HepG2 (cell line): ENCODE results near the gene HHIPL1. TPM values are rescaled to one million over a fixed set of nuclear protein-coding genes. Genes with fewer than 3 reads are reported as not detected.

ENCODE experiments used
- ATAC-seq: fragments of 200-7000 bp; cut with Tn5 transposase; 3 replicates; pipeline ENCODE4 v1.9.1; 2020; ENCODE audit warnings: mild to moderate bottlenecking, moderate library complexity
- BruUV-seq: library from RNA; stranded (reverse); fragments of 400-500 nt; replicated peaks from 2 replicates; lab custom pipeline; 2021; lab: Mats Ljungman, UMichigan
- CTCF ChIA-PET: fragments of 300-600 bp; formaldehyde crosslinking; extraction: SDS; loops from one replicate; lab custom pipeline; 2021; ENCODE audit warnings: low total read pairs, inconsistent platforms, low intra/inter-chr PET ratio; lab: Yijun Ruan, JAX
- POLR2A ChIA-PET: fragments of 350-600 bp; sonication (Branson Sonifier 250); formaldehyde crosslinking; loops from one replicate; lab custom pipeline; 2020; ENCODE audit warnings: antibody characterized with exemption, inconsistent platforms; lab: Yijun Ruan, JAX
- DNase-seq: peaks from one replicate; pipeline ENCODE4 v3.0.0-alpha.2; 2015; ENCODE audit warnings: low spot score
- FAIRE-seq: peaks from 3 replicates; lab custom pipeline; 2011; peaks lifted over from hg19 to GRCh38; lab: Jason Lieb, UNC
- H2AFZ ChIP-seq: one replicate; pipeline ENCODE4 v1.6.1; 2011; ENCODE audit warnings: low read length, inconsistent platforms
- H3K27ac ChIP-seq: fragments of 300-600 bp; 3 replicates; pipeline ENCODE4 v1.8.0; 2011; ENCODE audit warnings: mixed run types, mild to moderate bottlenecking, mixed read lengths, low read length, inconsistent platforms; ENCODE audit not compliant: insufficient read depth; ENCODE audit errors: extremely low read length
- H3K27me3 ChIP-seq, 2 experiments: fragments of 200-600 bp in 1 of 2; 2 replicates in 1 of 2; 3 replicates in 1 of 2; pipeline versions ENCODE4 v1.6.0 to v1.8.0; 2011; ENCODE audit warnings: low read length in 2 of 2, mild to moderate bottlenecking in 2 of 2, moderate library complexity in 2 of 2, inconsistent platforms in 1 of 2; ENCODE audit not compliant: insufficient read depth in 2 of 2, control insufficient read depth in 1 of 2
- H3K36me3 ChIP-seq, 2 experiments: fragments of 200-600 bp in 1 of 2; replicated peaks in 1 of 2; 2 replicates in 1 of 2; 3 replicates in 1 of 2; pipeline versions ENCODE4 v1.5.1 to v1.8.0; 2011; ENCODE audit warnings: low read length in 2 of 2, inconsistent platforms in 1 of 2; ENCODE audit not compliant: insufficient read depth in 2 of 2, control insufficient read depth in 1 of 2
- H3K4me1 ChIP-seq: 2 replicates; pipeline ENCODE4 v1.5.1; 2012; ENCODE audit warnings: low read length, inconsistent platforms; ENCODE audit not compliant: insufficient read depth
- H3K4me2 ChIP-seq: 2 replicates; pipeline ENCODE4 v1.6.0; 2011; ENCODE audit warnings: low read depth, low read length, inconsistent platforms
- H3K4me3 ChIP-seq, 3 experiments: fragments of 200-600 bp in 1 of 3; sonication (generic), shearing (Covaris generic) in 1 of 3; replicated peaks in 1 of 3; 2 replicates each; pipeline ENCODE4 v1.5.1; 2011 to 2016; ENCODE audit warnings: low read length in 3 of 3, inconsistent platforms in 2 of 3, low read depth in 2 of 3, mild to moderate bottlenecking in 2 of 3, control low read depth in 1 of 3, mixed read lengths in 1 of 3; ENCODE audit not compliant: insufficient read depth in 1 of 3
- H3K79me2 ChIP-seq: one replicate; pipeline ENCODE4 v1.6.1; 2011; ENCODE audit warnings: low read length, inconsistent platforms; ENCODE audit not compliant: insufficient read depth
- H3K9ac ChIP-seq: 2 replicates; pipeline ENCODE4 v1.6.0; 2011; ENCODE audit warnings: mild to moderate bottlenecking, low read depth, low read length, inconsistent platforms; ENCODE audit not compliant: insufficient read depth
- H3K9me3 ChIP-seq: 2 replicates; pipeline ENCODE4 v1.5.1; 2012; ENCODE audit warnings: mild to moderate bottlenecking, low read length
- H4K20me1 ChIP-seq: 2 replicates; pipeline ENCODE4 v1.6.0; 2011; ENCODE audit warnings: inconsistent platforms, mild to moderate bottlenecking, low read length, moderate library complexity; ENCODE audit not compliant: insufficient read depth
- DMAP1 ChIP-seq: IDR thresholded peaks from 2 replicates; pipeline ENCODE4 v1.6.1; 2016
- KDM1A ChIP-seq: IDR thresholded peaks from 2 replicates; pipeline ENCODE4 v1.6.1; 2016; ENCODE audit warnings: missing compliant biosample characterization
- KLF6 ChIP-seq: IDR thresholded peaks from 2 replicates; pipeline ENCODE4 v1.8.0; 2016; ENCODE audit warnings: missing biosample characterization, missing genetic modification reagents
- KMT2A ChIP-seq: sonication (generic); formaldehyde crosslinking; IDR thresholded peaks from 2 replicates; pipeline ENCODE4 v1.4.0; 2020; ENCODE audit warnings: missing genetic modification reagents
- NFYC ChIP-seq: IDR thresholded peaks from 2 replicates; pipeline ENCODE4 v1.6.1; 2016; ENCODE audit warnings: missing genetic modification reagents, missing compliant biosample characterization
- PHF21A ChIP-seq: sonication (generic); formaldehyde crosslinking; IDR thresholded peaks from 2 replicates; pipeline ENCODE4 v1.5.0; 2020; ENCODE audit warnings: mild to moderate bottlenecking, missing genetic modification reagents
- SOX13 ChIP-seq, 3 experiments: fragments of 450-650 bp in 1 of 3; sonication (generic) in 1 of 3; formaldehyde crosslinking in 1 of 3; IDR thresholded peaks in 2 of 3; conservative IDR thresholded peaks in 1 of 3; 2 replicates each; pipeline versions ENCODE4 v1.5.0 to v1.6.1; 2016 to 2020; ENCODE audit warnings: antibody characterized with exemption in 1 of 3, mild to moderate bottlenecking in 1 of 3, missing compliant biosample characterization in 1 of 3, missing genetic modification reagents in 1 of 3, moderate library complexity in 1 of 3
- TOE1 ChIP-seq: sonication (generic); formaldehyde crosslinking; IDR thresholded peaks from 2 replicates; pipeline ENCODE4 v1.4.0; 2020; ENCODE audit warnings: mild to moderate bottlenecking, missing genetic modification reagents
- ZFP41 ChIP-seq: sonication (generic); formaldehyde crosslinking; IDR thresholded peaks from 2 replicates; pipeline ENCODE4 v1.4.0; 2020; ENCODE audit warnings: mild to moderate bottlenecking, missing genetic modification reagents, borderline replicate concordance
- ZNF546 ChIP-seq: sonication (generic); formaldehyde crosslinking; conservative IDR thresholded peaks from 2 replicates; pipeline ENCODE4 v1.8.1; 2023; ENCODE audit warnings: mild to moderate bottlenecking, missing genetic modification reagents
- ZNF644 ChIP-seq: IDR thresholded peaks from 2 replicates; pipeline ENCODE4 v1.6.1; 2016; ENCODE audit warnings: low read depth
- ZNF713 ChIP-seq: sonication (generic); formaldehyde crosslinking; IDR thresholded peaks from 2 replicates; pipeline ENCODE4 v1.4.0; 2020; ENCODE audit warnings: mild to moderate bottlenecking, missing genetic modification reagents
- WGBS: methylation state at CpG from one replicate; pipeline ENCODE4 v1.1.6; 2017; ENCODE audit warnings: low lambda C conversion rate; 5-methylcytosine and 5-hydroxymethylcytosine counted together
- in situ Hi-C: cut with HindIII; loops from 2 replicates; pipeline ENCODE4 v1.10.0; 2017; ENCODE audit warnings: low pct_unique_long_range_greater_than_20kb; ENCODE audit not compliant: extremely low pct_ligation_motif_present
- intact Hi-C: fragments of 100-400 bp; cut with micrococcal nuclease; formaldehyde crosslinking; loops from one replicate; pipeline ENCODE4 v1.10.0; 2022; ENCODE audit not compliant: unreplicated experiment
- polyA plus RNA-seq, 8 experiments: library from polyadenylated mRNA; depleted of rRNA in 3 of 8; stranded (reverse) in 7 of 8; unstranded in 1 of 8; fragments of >200 nt; fragmentation: Illumina TruSeq in 4 of 8; extraction: Trizol in 4 of 8; gene quantifications; 2 replicates each; pipeline versions ENCODE4 v1.2.1 to v1.2.3, GENCODE V29; 2011 to 2016; ENCODE audit warnings: low read depth in 4 of 8, missing spikeins in 1 of 8, mixed read lengths in 1 of 8; ENCODE audit not compliant: insufficient read depth in 1 of 8
- total RNA-seq, 5 experiments: library from RNA; depleted of rRNA; stranded (reverse); fragments of >200 nt; fragmentation: Illumina TruSeq; extraction: Trizol; gene quantifications; 2 replicates each; pipeline ENCODE4 v1.2.3, GENCODE V29; 2016; ENCODE audit warnings: low read depth in 1 of 5
- TF ChIP-seq, protein P1 (sequence below): sonication (generic); formaldehyde crosslinking; IDR thresholded peaks from 2 replicates; pipeline ENCODE4 v1.5.1; 2020; ENCODE audit warnings: mild to moderate bottlenecking, missing genetic modification reagents, borderline replicate concordance
- TF ChIP-seq, protein P2 (sequence below): sonication (generic); formaldehyde crosslinking; IDR thresholded peaks from 2 replicates; pipeline ENCODE4 v1.5.0; 2020; ENCODE audit warnings: missing genetic modification reagents
- TF ChIP-seq, protein P3 (sequence below): sonication (generic); formaldehyde crosslinking; IDR thresholded peaks from 2 replicates; pipeline ENCODE4 v1.5.0; 2020; ENCODE audit warnings: missing genetic modification reagents, mild to moderate bottlenecking, borderline replicate concordance

HHIPL1 gene
- total and polyA plus RNA-seq, 2 of the 13 experiments (the other 11 are each of a cell fraction or from before 2014, with no cell fraction given) = not detected

DNA sequence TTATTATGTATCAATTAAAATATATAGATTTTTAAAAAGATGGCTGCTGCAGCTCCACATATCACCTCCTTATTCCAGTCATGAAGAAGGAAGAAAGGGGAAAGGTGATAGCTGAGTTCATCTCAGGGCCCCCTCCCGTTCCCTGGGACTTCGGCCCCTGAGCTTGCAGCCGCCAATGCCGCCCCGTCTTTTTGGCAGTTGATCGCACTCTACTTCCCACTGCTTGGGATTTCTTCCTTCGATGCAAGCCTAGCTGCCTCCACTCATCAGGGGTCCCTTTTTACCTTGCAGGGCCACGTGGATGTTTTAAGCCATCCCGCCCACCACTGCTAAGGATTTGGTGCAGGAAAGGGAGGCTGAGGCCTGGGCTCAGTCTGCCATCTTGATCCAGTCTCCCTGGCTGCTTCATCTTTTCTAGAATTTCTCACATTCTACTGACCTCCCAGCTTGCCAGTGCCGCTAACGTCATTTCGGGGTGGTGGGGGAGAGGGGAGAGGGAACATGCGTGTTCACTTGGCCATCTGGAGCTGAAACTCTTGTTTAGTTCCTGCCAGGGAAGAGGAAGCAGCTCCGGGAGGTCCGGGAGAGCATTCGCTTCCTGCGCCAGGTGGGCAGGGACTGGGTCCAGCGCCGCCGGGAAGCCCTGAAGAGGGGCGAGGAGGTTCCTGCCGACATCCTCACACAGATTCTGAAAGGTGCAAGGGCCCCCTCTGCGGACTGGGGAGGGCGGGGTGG is 70.5 kb downstream of the HHIPL1 start (continued):
- TF ChIP-seq, protein P1, sequence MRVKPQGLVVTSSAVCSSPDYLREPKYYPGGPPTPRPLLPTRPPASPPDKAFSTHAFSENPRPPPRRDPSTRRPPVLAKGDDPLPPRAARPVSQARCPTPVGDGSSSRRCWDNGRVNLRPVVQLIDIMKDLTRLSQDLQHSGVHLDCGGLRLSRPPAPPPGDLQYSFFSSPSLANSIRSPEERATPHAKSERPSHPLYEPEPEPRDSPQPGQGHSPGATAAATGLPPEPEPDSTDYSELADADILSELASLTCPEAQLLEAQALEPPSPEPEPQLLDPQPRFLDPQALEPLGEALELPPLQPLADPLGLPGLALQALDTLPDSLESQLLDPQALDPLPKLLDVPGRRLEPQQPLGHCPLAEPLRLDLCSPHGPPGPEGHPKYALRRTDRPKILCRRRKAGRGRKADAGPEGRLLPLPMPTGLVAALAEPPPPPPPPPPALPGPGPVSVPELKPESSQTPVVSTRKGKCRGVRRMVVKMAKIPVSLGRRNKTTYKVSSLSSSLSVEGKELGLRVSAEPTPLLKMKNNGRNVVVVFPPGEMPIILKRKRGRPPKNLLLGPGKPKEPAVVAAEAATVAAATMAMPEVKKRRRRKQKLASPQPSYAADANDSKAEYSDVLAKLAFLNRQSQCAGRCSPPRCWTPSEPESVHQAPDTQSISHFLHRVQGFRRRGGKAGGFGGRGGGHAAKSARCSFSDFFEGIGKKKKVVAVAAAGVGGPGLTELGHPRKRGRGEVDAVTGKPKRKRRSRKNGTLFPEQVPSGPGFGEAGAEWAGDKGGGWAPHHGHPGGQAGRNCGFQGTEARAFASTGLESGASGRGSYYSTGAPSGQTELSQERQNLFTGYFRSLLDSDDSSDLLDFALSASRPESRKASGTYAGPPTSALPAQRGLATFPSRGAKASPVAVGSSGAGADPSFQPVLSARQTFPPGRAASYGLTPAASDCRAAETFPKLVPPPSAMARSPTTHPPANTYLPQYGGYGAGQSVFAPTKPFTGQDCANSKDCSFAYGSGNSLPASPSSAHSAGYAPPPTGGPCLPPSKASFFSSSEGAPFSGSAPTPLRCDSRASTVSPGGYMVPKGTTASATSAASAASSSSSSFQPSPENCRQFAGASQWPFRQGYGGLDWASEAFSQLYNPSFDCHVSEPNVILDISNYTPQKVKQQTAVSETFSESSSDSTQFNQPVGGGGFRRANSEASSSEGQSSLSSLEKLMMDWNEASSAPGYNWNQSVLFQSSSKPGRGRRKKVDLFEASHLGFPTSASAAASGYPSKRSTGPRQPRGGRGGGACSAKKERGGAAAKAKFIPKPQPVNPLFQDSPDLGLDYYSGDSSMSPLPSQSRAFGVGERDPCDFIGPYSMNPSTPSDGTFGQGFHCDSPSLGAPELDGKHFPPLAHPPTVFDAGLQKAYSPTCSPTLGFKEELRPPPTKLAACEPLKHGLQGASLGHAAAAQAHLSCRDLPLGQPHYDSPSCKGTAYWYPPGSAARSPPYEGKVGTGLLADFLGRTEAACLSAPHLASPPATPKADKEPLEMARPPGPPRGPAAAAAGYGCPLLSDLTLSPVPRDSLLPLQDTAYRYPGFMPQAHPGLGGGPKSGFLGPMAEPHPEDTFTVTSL (CRISPR knock-in tag) = no peak
- TF ChIP-seq, all 625 proteins: peak for 0

DNA sequence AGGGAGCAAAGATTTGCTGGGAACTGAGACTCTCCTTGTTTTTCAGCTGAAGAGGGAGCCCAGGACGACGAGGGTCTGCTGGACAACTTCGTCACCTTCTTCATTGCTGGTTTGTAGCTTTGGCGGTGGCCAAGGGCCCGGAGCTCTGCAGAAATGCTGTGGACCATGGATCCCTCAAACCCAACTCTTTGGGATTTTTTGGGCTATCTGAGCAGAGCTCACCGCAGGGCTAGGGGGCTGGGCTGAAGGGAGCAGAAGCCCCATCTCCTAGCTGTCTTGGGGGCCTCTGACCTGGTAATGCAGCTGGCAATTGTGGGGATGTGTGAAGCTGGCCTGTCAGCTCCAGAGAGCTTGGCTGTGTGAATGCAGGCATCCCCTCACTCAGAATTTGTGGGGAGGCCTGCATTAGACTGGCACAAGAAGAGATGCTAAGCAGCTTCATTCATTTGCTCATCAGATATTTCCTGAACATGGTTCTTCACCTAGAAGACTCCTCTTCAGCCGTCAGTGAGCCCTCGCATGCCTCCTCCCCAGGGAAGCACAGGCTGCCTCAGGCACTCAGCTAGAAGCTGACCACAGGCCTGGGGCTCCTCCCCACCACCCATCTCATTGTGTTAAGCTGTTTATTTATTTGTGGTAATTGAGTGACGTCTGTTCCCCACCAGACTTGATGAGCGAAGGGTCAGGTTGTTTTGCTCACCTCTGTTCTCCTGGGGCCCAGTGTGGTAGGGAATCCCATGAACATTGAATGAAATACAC is 71.3 kb downstream of the HHIPL1 start:
- in situ Hi-C loops = no loop called here
- ChIA-PET POLR2A (no interaction called here), CTCF (no interaction called here)
- no peaks in the 10 kb centered on the region for H3K9me3 ChIP-seq
- H3K4me2 ChIP-seq = no peak overlapping the region
- H3K27me3 ChIP-seq = peaks cover 2 to 9% of the 10 kb centered on the region in 2 experiments; a peak in 3 of 5 replicates
- H3K79me2 ChIP-seq = no peaks in the 10 kb centered on the region
- no peaks in the 10 kb centered on the region for H3K4me1 ChIP-seq
- no peak overlapping the region for H2AFZ ChIP-seq
- ATAC-seq (no peak), FAIRE-seq (no peak), DNase-seq (no peak)
- no peak overlapping the region for H3K9ac ChIP-seq
- H3K36me3 ChIP-seq = no peaks in the 10 kb centered on the region
- H4K20me1 ChIP-seq = no peaks in the 10 kb centered on the region
- no peak overlapping the region for H3K27ac ChIP-seq
- WGBS = 28% methylated on average over 9 of the region's 10 CpGs
- no peak overlapping the region for H3K4me3 ChIP-seq
- no TSS peak for BruUV-seq
- intact Hi-C loops = no loop called here
- no peak for TF ChIP-seq KDM1A (CRISPR knock-in tag)
- TF ChIP-seq PHF21A (CRISPR knock-in tag) = no peak
- no peak for TF ChIP-seq TOE1
- no peak for TF ChIP-seq ZNF644
- no peak for TF ChIP-seq DMAP1
- TF ChIP-seq ZNF713 (CRISPR knock-in tag) = no peak
- no peak for TF ChIP-seq KMT2A (CRISPR knock-in tag)
- TF ChIP-seq, protein P2, sequence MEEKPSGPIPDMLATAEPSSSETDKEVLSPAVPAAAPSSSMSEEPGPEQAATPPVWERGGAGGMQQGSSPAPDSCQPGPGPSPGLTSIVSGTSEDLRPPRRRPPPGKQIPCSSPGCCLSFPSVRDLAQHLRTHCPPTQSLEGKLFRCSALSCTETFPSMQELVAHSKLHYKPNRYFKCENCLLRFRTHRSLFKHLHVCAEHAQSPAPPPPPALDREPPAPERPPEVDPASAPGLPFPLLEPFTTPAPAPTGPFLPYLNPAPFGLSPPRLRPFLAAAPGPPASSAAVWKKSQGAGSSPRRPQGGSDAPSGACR = no peak
- no peak for TF ChIP-seq SOX13 (IDR thresholded peaks at IDR 0.05)
- no peak for TF ChIP-seq SOX13 (CRISPR knock-in tag; conservative IDR thresholded peaks at IDR 0.05 in 1 of 2, IDR thresholded peaks at IDR 0.05 in 1 of 2)
- TF ChIP-seq ZFP41 (CRISPR knock-in tag) = no peak
- TF ChIP-seq KLF6 (CRISPR knock-in tag) = no peak
- no peak for TF ChIP-seq ZNF546
- no peak for TF ChIP-seq NFYC (CRISPR knock-in tag)
- TF ChIP-seq, protein P3, sequence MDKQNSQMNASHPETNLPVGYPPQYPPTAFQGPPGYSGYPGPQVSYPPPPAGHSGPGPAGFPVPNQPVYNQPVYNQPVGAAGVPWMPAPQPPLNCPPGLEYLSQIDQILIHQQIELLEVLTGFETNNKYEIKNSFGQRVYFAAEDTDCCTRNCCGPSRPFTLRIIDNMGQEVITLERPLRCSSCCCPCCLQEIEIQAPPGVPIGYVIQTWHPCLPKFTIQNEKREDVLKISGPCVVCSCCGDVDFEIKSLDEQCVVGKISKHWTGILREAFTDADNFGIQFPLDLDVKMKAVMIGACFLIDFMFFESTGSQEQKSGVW = no peak
